GM12873 (cell line): ENCODE results near the gene FOXO3.

ENCODE experiments used
- CTCF ChIP-seq: IDR thresholded peaks from 2 replicates; pipeline ENCODE4 v1.5.1; 2012; ENCODE audit warnings: low read depth, mild to moderate bottlenecking, moderate library complexity, low read length, control low read depth; ENCODE audit not compliant: insufficient read depth; ENCODE audit errors: missing control alignments

The FOXO3 gene

GRCh38 chr6:108558372-108559096 lies 2.2 kb upstream of the FOXO3 start:
- no peak for TF ChIP-seq CTCF

GRCh38 chr6:108559097-108559883 lies 1.4 kb upstream of the FOXO3 start:
- TF ChIP-seq CTCF = no peak

- TF ChIP-seq CTCF = no peak
These were observed 744 bp upstream of the FOXO3 start for GRCh38 chr6:108559884-108560462.

GRCh38 chr6:108561742-108562502 lies 1.2 kb downstream of the FOXO3 start:
- TF ChIP-seq CTCF = no peak

GRCh38 chr6:108562503-108562993 lies 1.8 kb downstream of the FOXO3 start:
- TF ChIP-seq CTCF = no peak

GRCh38 chr6:108563292-108563691 lies 2.6 kb downstream of the FOXO3 start:
- TF ChIP-seq CTCF = no peak
